Left renal cortex interstitium (tissue), 4 donors: ENCODE data around the gene CCDC12. TPM values are rescaled to one million over a fixed set of nuclear protein-coding genes. Genes with fewer than 3 reads are reported as not detected.

Source experiments
- DNase-seq, 4 donors: peaks; one replicate each; pipeline ENCODE4 v3.0.0-alpha.2; 2013; ENCODE audit warnings: low read depth in 4 of 4, low spot score in 2 of 4, missing footprints in 1 of 4
- polyA plus RNA-seq, 4 donors: library from polyadenylated mRNA; unstranded; fragments of 120-200 nt; gene quantifications; one replicate each; pipeline ENCODE4 v1.2.1, GENCODE V29; 2013; ENCODE audit not compliant: insufficient read length in 4 of 4

Gene CCDC12
- polyA plus RNA-seq, 4 donors = 52.4 to 67.5 (median 57.7) TPM

DNA sequence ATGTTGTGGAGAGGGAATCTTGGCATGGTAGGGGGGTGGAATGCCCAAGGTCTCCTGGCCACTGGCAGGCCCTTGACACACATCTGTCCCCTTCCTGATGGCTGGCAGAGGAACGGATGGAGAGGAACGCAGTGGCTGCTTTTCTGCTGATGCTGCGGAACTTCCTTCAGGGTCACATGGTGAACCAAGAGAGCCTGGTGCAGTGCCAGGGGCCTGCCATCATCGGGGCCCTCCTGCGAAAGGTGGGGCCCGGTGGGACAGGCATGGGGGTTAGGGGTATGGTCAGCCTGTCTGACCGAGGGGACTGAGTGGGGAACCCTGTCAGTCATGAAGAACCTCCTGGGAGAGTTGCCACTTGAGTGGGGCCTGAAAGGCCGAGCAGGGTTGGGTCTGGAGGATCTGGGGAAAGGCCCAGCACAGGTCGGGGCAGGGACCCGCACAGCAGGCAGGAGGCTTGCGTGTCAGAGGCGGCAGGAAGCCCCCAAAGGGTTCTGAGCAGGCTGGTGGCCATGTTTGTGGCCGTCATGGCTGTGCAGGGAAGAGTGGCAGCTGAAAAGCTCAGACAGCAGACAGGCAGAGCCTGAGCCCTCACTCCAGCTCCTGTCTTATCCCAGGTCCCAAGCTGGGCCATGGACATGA is 21.0 kb upstream of the CCDC12 start:
- no peak for DNase-seq

DNA sequence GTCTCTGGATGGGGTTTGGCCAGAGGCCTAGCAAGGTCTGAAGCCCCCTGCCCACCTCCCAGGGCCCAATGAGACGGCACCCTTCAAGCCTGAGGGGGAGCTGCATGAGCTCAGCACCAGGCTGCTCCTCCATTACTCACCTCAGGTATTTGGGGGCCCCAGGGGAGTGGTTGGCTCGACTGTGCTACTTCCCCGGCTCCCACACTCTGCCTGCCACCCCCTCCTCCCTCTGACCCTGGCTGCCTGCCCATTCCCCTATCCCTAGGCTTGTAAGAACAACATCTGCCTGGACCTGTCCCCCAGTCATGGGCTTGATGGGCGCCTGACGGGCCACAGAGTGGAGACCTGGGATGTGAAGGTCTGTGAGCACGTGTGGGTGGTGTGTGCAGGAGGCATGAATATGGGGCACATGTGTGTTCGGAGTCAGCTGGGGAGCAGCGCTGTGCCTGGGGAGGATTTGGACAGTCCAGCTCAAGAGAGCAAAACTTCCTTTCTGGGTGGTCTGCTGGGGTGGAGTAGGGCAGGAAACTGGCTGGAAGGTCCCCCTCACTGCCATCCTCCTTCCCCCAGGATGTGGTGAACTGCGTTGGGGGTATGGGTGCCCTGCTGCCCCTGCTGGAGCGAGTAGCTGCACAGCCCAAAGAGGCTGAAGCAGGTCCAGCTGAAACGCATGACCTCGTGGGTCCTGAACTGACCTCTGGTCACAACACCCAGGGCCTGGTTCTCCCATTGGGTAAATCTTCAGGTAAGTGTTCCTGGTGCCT is 20.3 kb upstream of the CCDC12 start:
- DNase-seq = no peak

DNA sequence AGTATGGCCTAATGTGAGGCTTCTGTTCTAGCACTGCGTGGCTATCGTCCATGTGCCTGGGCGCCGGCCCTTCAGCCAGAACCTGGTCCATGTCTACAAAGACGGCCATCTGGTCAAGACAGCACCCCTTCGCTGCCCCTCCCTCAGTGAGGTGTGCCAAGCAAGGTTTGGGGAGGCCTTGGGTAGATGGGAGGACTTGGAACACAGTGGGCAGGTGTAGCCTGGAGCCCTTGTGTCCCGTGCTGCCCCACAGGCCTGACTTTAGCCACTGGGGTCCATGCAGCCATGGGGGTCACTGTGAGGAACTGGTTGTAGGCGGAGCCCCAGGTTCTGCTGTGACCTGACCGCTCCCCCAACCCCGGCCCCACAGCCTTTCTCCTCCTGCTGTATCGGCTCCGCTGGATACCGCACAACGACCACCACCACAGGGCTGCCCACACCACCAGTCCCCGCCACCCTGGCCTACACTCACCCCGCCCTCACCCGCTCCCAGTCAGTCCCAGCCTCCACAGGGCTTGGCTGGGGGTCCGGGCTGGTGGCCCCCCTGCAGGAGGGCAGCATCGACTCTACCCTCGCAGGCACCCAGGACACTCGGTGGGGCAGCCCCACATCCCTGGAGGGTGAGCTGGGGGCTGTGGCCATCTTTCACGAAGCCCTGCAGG is 19.5 kb upstream of the CCDC12 start:
- no peak for DNase-seq

DNA sequence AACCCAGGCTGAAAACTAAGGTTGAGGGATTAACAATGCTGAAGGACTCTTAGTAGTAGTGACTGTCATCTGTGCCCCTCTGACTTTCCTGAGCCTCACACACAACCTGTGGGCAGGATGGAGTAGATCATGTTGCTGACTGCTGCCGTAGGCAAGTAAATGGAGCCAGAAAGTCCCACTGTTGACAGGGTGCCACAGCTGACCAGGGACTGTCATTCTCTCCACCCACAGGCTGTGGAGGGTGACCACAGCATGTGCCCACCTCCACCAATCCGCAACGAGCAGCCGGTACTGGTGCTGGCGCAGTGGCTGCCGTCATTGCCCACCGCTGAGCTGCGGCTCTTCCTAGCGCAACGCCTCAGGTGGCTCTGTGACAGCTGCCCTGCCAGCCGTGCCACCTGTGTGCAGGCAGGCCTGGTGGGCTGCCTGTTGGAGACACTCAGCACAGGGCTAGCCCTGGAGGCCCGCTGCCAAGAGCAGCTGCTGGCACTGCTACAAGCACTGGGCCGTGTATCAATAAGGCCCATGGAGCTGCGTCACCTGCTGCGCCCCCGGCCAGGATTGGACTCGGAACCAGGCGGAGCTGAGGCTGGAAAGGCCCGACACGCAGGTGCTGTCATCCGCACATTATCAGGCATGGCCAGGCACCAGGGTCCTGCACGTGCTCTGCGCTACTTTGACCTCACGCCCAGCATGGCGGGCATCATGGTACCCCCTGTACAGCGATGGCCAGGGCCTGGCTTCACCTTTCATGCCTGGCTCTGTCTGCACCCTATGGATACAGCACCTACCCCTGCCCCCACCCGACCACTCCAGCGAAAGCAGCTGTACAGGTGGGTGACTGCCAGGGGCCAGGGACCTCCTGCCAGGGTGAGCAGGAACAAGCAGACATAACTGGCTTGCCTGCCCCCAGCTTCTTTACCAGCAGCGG is 18.5 kb upstream of the CCDC12 start:
- DNase-seq = no peak

DNA sequence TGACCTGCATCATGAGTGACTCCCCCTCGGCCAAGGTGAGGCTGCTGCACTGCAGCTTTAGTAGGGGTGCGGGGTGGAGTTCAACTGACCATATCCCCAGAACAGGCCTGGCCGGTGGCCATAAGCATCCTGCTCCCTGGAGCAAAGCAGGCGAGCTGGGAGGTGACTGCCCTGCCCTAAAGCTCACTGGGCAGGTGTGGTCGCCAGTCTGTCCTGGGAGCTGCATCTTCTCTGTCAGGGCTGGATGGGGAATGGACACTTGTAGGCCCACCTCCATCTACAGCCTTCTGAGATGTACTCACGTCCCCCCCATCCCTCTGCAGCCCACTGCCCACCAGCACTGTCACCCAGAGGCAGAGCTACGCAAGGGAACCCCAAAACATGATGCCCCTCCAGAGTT is 17.4 kb upstream of the CCDC12 start:
- DNase-seq = no peak

DNA sequence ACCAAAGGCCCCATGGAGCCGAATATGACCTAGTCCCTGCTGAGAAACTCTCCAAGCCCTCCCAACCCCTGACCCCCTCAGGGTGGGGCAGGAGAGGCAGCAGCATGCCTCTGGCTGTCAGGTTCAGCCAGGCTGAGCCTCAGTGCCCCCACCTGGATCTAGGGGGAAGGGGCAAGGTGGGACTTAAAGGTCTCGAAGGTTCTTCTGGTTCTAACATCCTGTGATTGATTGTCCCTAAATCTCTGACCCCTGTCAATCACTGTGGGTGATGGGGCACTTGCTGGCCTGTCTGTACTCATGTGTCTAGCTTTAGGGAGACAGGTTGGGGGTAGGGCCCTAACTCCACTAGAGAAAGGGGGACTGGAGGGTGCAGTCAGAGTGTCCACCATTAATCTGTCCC is 16.7 kb upstream of the CCDC12 start:
- no peak for DNase-seq

DNA sequence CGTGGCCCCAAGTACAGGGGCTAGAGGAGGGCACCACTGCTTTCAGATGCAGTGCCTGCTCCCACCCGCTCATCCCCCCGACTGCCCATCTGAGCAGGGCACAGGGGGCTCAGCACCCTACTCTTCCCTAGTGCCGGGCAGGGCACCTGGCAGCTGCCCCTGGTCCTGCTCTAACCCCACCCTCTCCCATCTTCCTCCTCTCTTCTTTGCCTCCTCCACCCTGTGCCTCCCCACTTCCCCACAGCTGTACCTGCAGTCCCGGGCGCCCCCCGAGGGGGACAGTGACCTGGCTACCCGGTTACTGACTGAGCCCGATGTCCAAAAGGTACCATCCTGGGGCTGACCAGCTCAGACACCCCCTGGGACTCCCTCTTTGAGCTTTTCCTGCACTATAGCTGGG is 15.7 kb upstream of the CCDC12 start:
- DNase-seq = no peak

DNA sequence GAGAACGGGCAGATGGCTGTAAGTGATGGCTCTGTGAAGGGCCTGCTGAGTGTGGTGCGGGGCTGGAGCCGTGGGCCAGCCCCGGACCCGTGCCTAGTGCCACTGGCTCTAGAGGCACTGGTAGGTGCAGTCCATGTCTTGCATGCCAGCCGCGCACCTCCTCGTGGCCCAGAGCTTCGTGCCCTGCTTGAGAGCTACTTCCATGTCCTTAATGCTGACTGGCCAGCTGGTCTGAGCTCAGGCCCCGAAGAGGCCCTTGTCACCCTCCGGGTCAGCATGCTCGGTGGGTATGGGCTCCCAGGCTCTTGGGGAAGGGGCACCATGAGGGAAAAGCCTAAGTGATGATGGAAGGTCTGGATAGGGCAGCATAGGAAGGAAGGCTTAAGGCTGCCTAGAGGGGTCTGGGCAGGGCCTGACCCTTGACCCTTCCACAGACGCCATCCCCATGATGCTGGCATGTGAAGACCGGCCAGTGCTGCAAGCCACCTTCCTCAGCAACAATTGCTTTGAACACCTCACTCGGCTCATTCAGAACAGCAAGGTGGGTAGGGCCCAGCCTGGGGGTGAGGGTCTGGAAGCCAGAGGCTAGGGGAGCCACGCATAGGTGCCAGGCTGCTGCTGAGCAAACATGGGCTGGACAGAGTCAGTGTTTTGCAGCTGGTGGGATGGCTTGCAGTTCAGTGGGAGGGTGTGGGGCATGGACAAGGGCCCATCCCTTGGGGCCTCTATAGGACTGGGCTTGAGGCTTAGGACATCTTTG is 15.0 kb upstream of the CCDC12 start:
- DNase-seq = no peak

DNA sequence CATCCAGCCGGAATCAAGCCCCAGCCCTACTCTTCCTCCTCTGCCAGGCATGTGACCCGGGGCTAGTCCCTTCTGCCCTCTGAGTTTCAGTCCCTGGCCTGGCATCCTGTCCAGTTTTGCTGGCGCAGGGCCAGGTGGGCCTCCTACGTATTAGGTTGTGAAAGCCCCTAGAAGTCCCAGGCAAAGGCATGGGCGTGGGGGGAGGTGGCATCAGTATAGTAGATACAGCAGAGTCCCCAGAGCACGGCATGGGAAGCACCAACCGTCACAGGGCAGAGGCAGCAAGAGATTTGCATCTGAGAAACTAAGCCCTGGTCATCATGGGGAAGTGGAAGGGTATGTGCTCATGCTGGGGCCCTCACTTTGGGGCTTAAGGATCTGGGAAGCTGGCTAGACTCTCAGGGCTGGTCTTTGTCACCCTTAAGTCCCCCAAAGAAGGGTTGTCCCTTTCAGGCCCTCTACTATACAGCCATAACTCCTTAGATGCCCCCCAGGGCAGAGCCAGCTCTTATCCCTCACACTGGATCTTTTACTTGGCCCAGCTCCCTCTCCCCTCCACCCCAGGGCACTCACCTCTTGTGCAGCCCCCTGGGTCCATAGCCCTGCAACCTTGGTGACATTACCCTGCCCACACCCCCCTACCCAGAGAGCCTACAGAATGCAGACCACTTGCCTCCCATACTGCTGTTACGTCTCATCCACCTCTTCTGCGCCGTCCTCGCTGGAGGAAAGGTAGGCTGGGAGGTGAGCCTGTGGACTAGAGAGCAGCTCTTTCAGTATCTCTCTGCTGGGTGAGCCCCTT is 14.2 kb upstream of the CCDC12 start:
- DNase-seq = no peak

DNA sequence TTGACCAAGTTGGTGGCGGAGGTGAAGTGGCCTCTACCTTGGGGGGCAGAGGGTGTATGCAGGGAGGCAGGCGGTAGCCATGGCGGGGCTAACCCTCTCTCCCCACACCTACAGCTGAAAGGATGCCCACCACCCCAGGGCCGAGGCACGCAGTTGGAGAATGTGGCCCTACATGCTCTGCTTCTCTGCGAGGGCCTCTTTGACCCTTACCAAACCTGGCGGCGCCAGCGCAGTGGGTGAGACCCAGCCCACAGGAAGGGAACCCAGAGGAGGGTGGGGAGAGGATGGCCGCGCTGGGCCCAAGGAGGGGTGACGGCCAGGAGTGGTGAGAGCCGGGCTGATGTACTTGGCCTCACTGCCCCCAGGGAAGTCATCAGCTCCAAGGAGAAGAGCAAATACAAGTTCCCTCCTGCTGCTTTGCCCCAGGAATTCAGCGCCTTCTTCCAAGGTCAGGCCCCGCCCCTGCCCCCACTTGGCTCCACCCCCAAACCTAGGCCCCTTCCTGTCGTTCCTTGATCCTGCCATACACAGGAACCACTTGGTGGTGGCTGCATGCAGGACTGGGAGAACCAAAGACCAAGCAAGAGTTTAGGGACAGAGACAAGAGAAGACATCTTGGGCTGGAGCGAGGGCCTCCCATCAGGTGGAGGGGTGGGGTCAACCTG is 12.7 kb upstream of the CCDC12 start:
- no peak for DNase-seq

DNA sequence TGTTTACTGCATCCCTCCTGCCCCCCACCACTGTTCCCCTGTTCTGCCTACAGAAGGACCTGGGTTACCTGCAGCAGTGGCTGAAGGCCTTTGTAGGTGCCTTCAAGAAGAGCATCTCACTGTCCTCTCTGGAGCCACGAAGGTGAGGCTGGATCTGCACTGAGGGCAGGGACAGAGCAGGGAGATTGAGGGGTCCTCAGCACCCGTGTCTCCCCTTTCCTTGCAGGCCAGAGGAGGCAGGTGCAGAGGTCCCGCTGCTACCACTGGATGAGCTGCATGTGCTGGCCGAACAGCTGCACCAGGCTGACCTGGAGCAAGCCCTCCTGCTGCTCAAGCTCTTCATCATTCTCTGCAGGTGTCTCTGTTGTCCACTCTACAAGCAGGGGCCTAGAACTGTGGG is 12.1 kb upstream of the CCDC12 start:
- no peak for DNase-seq

DNA sequence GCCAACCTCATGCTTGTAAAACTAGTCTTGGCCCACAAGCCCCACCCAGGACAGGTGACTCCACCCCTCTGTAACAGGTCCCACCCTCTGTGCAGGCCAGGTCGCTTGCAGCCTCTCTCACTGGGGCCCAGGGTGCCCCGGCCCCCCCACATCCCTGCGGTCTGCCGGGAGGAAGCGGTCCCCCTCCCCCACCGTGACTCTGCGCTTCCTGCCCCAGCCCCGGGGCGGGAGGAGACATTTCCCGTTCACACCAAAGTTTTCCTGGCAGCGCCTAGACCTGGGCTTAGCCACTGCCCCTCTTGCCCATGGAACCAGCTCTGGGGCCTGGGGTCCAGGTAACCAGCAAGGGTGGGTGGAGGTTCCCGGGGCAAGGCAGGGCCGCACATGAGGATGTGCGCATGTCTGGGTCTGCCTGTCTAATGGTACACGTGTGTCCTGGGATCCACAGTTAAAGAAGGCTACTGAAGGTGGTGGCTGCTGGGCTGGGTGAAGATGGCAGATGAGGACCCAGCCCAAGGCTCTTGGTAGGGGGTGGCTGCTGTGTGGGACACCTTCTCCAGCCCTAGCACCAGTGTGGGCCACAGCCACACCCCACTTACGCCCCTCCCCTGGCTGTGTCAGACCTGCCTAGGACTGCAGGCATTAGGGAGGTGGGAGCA is 11.3 kb upstream of the CCDC12 start:
- DNase-seq = no peak

DNA sequence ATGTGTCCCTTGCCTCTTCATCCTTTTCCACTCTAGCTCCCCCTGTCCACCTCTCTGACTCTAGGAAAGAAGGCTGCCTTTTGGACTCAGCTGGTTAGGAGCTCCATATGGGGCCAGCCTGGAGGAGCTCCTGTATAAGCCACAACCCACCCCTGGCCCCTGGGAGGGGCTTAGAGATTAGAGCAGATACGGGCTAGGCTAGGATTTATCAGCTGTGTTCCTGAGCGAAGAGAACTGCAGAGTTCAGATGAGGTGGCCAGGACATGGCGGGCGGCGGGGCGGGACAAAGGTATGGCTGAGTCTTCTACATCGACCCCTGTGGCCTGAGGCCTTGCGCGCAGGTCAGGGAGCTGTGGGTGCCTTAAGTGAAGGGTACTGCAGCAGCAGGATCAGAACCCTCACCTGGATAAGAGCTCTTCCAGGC is 10.8 kb upstream of the CCDC12 start:
- no peak for DNase-seq

DNA sequence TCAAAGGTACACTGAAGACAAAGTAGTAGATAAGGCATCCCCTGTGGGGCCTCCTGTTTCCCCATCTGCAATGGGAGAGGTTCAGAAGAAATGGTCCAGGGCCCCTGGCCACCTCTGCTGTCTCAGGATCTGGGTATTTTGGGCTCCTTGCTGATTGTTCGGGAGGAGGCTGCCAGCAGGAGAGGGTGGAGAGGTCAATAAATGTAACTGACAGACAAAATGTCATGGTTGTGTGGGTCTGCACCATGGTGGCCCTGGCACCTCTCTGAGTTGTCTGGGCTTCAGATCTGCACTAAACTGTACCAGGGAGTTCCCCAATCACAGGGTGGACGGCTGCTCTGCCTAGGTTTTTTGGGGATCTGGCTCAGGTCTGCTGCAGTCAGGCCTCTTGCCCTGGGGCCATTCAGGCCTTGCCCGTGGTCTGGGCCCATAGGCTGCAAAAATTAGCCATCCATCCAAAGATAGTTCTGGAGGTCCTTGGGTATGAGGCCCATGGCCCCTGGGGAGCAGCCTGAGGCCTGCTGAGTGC is 10.3 kb upstream of the CCDC12 start:
- no peak for DNase-seq

DNA sequence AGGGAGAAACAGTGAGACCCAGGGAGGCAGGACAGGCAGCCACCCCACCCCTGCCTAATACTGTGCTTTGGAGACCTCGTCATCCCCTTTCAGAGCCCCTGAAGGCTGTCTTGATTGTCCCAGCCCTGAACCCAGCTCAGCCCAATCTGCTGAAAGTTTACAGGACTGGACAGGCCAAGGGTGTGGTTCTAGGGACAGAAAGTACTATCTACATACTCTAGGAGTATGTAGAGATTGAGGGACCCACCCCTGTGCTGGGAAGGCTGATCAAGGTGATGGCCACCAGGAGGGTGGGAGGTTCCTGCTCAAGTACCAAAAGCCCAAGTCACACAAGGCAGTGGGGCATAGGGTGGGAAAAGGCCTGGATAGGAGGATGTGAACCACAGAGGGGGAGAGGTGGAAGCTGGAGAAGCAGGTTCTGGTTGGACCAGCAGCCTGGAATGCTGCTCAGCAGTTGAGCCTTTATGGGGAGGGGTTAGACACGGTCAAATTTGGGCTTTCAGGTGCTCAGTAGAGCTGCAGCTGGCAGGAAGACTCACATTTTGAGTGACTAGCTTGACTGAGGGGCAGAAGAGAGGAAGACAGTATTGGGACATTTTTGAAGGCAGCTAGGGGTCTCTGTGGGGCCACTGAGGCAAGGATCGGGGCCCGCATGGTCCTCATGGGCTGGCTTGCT is 9.6 kb upstream of the CCDC12 start:
- DNase-seq = no peak

DNA sequence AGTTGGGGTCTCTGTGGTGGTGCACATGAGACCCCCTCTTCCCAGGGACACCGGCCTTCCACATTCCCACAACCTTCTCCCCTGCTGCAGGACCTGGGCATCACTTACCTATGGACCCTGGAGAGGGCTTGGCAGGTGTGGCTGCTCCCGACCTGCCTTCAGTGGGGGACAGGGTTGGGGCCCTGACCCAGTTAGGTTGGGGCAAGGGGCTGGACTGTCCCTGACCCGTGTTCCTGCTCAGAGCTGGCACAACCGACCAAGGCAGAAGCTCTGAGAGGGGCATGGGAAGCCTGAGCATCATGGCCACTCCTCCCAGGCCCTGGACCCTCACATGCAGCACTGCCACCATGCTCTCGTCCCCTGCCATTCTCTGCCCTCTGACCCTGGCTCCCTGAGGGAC is 9.0 kb upstream of the CCDC12 start:
- no peak for DNase-seq
